ENCODE data around the gene AOPEP.

- TF ChIP-seq CTCF (IDR thresholded peaks at IDR 0.05): no peak
- no peak for TF ChIP-seq POLR2AphosphoS5 (IDR thresholded peaks at IDR 0.05; ENCODE audit: low read depth, low read length)
- no peak for TF ChIP-seq REST (IDR thresholded peaks at IDR 0.05; ENCODE audit: insufficient read depth in 1 of 2, low read depth in 2 of 2, low read length in 1 of 2)
- no peak for TF ChIP-seq SIN3A (IDR thresholded peaks at IDR 0.05; ENCODE audit: borderline replicate concordance, insufficient read depth, low read depth, low read length)
- no peak for TF ChIP-seq TCF7L2 (IDR thresholded peaks at IDR 0.05; ENCODE audit: low read depth, low read length)
Observed at GRCh38 chr9:94770334-94770733, 43.8 kb downstream of the AOPEP start.

All from Panc1 (cell line).